Smooth muscle cell of the brain vasculature (primary cell): ENCODE measurements around the gene GAPDH.
"Not testable (repeated sequence)": the region's sequence is repeated elsewhere in the genome, so short reads cannot be mapped to it uniquely, and the experiment has no call there.

Source experiments
- DNase-seq: peaks from one replicate; pipeline ENCODE4 v3.0.0-alpha.2; 2012; ENCODE audit warnings: low read depth, low spot score

The GAPDH gene

DNA sequence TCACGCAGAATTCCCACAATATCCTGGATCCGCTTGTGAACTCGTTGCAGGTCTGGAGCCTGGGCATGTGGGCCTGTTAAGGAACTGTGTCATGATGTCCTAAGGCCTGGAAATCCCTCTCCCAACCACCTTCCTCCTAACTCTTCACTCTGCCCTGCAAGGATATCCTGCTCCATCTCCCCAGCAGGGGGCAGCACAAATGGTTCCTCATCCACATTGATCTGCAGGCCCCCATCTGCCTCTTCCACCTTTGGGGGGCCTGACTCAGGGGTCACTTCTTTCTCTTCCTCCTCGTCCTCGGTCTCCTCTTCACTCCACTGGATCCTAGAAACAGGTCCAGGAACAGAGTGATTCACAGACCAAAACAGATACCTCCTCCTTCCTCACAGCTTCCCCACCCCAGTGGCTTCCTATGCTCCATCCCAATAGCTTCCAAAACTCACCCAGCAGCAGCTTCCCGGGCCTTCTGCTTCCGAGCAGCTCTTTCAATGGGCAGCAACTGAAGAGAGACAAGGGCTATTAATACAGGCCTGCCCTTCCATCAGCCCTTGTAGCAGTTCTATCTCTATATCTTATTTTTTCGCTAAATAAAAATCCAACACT lies 29.2 kb downstream of the GAPDH start:
- no peak for DNase-seq

DNA sequence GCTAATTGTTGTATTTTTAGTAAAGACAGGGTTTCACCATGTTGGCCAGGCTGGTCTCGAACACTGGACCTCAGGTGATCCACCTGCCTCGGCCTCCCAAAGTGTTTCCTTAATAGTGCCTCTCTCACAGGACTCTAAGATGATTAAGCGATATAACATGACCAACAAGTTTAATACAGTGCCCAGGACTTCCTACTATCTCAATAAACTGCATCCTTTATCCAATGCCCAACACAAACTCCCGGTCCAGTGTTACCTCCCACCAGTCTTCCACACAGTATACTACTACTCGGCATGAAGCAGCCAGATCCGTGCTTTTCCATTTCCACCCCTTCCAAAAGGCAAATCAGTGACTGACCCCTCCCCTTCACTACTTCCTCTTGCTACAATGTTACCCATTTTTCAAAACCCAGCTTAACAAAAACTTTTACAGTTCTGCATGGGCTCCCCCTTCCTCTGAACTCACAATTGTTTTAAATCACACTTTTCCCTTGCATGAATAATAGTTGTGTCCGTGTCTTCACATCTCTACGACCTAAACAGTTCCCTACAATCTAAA lies 32.9 kb downstream of the GAPDH start:
- no peak for DNase-seq

- no peak for DNase-seq
Measured at GRCh38 chr12:6569312-6569711, 35.0 kb downstream of the GAPDH start.

DNA sequence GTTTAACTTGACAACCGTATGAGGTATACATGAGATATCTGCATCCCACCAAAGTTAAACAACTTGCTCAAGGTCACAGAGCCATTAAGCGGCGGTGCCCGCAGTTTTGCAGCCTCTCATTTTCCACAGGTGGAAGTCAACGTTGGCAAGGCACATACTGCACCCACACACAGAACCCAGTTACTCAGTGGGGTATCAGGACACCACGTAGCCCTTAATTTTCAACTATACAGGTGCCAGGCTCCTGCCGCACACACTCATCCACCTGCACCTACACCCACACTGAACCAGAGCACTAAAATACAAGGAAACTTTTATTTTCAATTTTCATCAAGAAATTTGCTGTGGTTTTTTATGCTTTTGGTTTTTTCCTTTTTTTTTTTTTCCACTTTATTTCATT lies 35.5 kb downstream of the GAPDH start:
- no peak for DNase-seq

GRCh38 chr12:6570264-6570887 lies 36.1 kb downstream of the GAPDH start:
- DNase-seq: no peak

GRCh38 chr12:6573001-6573400 lies 38.7 kb downstream of the GAPDH start:
- no peak for DNase-seq

- DNase-seq: no peak
Measured at GRCh38 chr12:6574576-6575295, 40.4 kb downstream of the GAPDH start.

DNA sequence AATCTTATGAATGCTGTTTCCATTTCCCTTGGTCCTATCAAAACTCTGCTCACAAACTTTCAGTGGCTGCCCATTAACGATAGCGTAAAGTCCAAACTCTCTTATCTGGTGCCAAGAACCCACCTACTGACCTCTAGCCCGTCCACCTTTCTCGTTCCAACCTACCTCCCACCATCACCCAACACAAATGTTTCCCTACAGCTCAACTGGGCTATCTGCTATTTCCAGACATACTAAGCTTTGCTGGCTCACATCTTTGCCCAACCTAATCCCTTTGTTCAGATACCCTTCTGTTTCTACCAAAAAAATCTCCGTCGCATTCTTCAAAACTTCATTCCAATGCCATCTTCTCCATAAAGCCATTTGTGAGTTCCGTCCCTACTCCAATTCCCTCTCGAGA lies 41.3 kb downstream of the GAPDH start:
- no peak for DNase-seq

DNA sequence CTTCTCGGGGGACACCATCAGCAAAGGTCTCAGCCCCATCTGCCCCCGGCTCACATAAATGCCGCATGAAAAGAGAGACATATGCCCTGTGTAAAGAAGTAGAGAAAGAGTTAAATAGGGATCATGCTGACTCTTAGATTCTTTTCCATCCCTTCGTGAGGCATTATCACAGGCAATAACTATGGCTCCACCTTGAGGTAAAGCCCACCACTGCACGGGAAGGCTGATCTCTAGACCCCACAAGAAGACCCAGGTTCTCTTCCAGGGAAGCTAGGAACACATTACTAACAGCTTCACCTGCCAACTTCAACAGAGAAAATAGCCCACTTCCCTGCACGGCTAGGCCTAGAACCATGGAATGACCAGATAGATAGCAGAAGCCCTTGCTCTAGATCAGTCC lies 47.9 kb downstream of the GAPDH start:
- no peak for DNase-seq

DNA sequence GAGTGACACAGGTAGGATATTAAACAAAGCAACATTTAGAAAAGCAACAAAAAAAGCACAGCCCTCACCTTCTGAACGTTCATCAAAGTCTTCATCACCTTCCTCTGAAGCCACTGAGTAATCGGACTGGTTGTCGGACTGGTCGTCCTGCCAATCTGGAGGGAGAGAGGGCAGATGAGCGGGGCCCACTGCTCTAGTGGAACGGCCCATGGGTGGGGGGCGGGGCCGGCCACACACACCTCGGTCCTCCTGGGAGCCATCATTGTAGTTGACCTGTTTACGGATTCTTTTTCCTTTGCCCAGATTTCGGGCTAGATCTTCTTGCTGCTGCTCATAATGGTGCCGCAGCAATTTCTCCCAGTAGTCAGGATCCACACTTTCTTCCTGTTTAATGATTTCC lies 48.6 kb downstream of the GAPDH start:
- no peak for DNase-seq

- no peak for DNase-seq
Measured at GRCh38 chr12:6584293-6584692, 50.0 kb downstream of the GAPDH start.

- not testable (repeated sequence) for DNase-seq
Measured at GRCh38 chr12:6586569-6586968, 52.3 kb downstream of the GAPDH start.
